ENCODE results near the gene PRLR. TPM values are rescaled to one million over a fixed set of nuclear protein-coding genes. Genes with fewer than 3 reads are reported as not detected.
"Not testable (repeated sequence)": the region's sequence is repeated elsewhere in the genome, so short reads cannot be mapped to it uniquely, and the experiment has no call there.

The PRLR gene
- total RNA-seq, 1 experiment from 2014 or later, result 2.5 TPM

DNA sequence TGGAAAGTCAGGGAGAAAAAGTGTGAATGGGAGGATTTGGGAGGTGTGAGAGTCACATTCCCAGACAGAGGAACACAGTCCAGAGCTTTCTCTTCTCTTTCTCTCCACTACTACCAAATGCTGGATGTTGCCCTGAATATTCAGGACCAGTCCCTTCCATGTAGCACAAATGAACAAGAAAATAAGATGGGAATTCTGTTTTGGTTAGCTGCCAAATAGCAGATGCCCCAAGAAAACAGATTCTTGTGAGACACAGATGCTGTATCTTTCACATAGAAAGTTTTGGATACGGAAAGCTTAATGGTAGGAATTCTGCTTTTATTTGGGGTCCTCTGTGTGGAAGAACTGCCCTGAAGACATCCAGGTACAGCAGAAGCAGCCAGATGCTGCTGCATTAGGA lies 37.8 kb downstream of the PRLR start:
- Histone ChIP-seq H2BK12ac (ENCODE audit: insufficient read length, low read depth, low read length) (no peak overlapping the region), H4K20me1 (ENCODE audit: control insufficient read depth, insufficient read depth, insufficient read length) (no peaks in the 10 kb centered on the region), H3K23me2 (ENCODE audit: insufficient read length, low read depth, low read length, poor library complexity, severe bottlenecking) (no peaks in the 10 kb centered on the region), H2AK5ac (ENCODE audit: insufficient read length, low read length) (no peak overlapping the region), H4K8ac (replicated peaks; ENCODE audit: insufficient read length, low read depth, low read length) (no peak overlapping the region), H2BK20ac (ENCODE audit: low read depth, low read length, poor library complexity, severe bottlenecking) (no peak overlapping the region), H3K9ac (ENCODE audit: extremely low read depth, insufficient read length, low read length) (no peak overlapping the region), H3K18ac (ENCODE audit: insufficient read length, low read depth, low read length) (no peak overlapping the region), H3K79me1 (ENCODE audit: insufficient read depth, low read depth, low read length, poor library complexity, severe bottlenecking) (no peaks in the 10 kb centered on the region), H2BK120ac (ENCODE audit: low read depth, low read length, poor library complexity, severe bottlenecking) (no peak overlapping the region), H3K79me2 (ENCODE audit: insufficient read depth, low read length) (no peaks in the 10 kb centered on the region), H3K56ac (ENCODE audit: insufficient read length, low read depth, low read length) (no peak overlapping the region), H4K91ac (ENCODE audit: insufficient read length, low read depth, low read length) (no peak overlapping the region), H3K4me2 (ENCODE audit: insufficient read depth, insufficient read length, low read length) (no peak overlapping the region), H3K27me3 (ENCODE audit: insufficient read depth, low read length) (no peaks in the 10 kb centered on the region), H3T11ph (ENCODE audit: low read length) (no peak overlapping the region), H3K4ac (ENCODE audit: low read depth, low read length) (no peak overlapping the region), H2AFZ (ENCODE audit: low read length) (no peak overlapping the region), H3K14ac (ENCODE audit: insufficient read depth, low read length) (no peak overlapping the region), H3K27ac (ENCODE audit: insufficient read length, low read depth, low read length) (no peak overlapping the region), H4K5ac (ENCODE audit: insufficient read length, low read depth, low read length) (no peak overlapping the region), H2BK5ac (ENCODE audit: insufficient read length, low read length) (no peak overlapping the region), H3K9me3 (ENCODE audit: control insufficient read depth, low read depth, low read length) (no peaks in the 10 kb centered on the region), H3K23ac (ENCODE audit: insufficient read length, low read depth, low read length) (no peak overlapping the region), H2BK15ac (ENCODE audit: low read depth, low read length) (no peak overlapping the region), H3K4me1 (ENCODE audit: insufficient read depth, low read length) (no peaks in the 10 kb centered on the region; the same call in 1 of the 2 replicates)
- no peak overlapping the region for H3K4me3 Mint-ChIP-seq
- H3K27ac Mint-ChIP-seq, result no peak overlapping the region
- TF ChIP-seq CTCF (conservative IDR thresholded peaks at IDR 0.05), result no peak
- DNase-seq, result no peak
- peaks cover 10 to 12% of the 10 kb centered on the region in 2 experiments for H3K4me1 Mint-ChIP-seq
- H3K36me3 Mint-ChIP-seq (ENCODE audit: insufficient read depth in 1 of 3, low read depth in 3 of 3), result no peaks in the 10 kb centered on the region; a peak in 1 of 7 replicates
- peaks cover 0 to 3% of the 10 kb centered on the region in 2 experiments; a peak in 1 of 5 replicates for H3K9me3 Mint-ChIP-seq
- peaks cover 2% of the 10 kb centered on the region for H3K27me3 Mint-ChIP-seq (ENCODE audit: low read depth)
- WGBS (ENCODE audit: extremely low coverage, insufficient read length, low lambda C conversion rate), result no CpG with 5 or more reads among the region's 1 CpG

GRCh38 chr5:35189801-35190200 lies 40.5 kb downstream of the PRLR start:
- H3K27me3 Mint-ChIP-seq (ENCODE audit: low read depth); H2BK12ac ChIP-seq (ENCODE audit: insufficient read length, low read depth, low read length): not testable (repeated sequence)

More at GRCh38 chr5:35189801-35190200, 40.5 kb downstream of the PRLR start:
- not testable (repeated sequence) for H4K8ac ChIP-seq (replicated peaks; ENCODE audit: insufficient read length, low read depth, low read length); H3K9me3 Mint-ChIP-seq; H3K9ac ChIP-seq (ENCODE audit: extremely low read depth, insufficient read length, low read length); H3K4ac ChIP-seq (ENCODE audit: low read depth, low read length); H2BK120ac ChIP-seq (ENCODE audit: low read depth, low read length, poor library complexity, severe bottlenecking); H3K27ac ChIP-seq (ENCODE audit: insufficient read length, low read depth, low read length); H4K20me1 ChIP-seq (ENCODE audit: control insufficient read depth, insufficient read depth, insufficient read length); H3K9me3 ChIP-seq (ENCODE audit: control insufficient read depth, low read depth, low read length); H3K23ac ChIP-seq (ENCODE audit: insufficient read length, low read depth, low read length); H4K91ac ChIP-seq (ENCODE audit: insufficient read length, low read depth, low read length); H2BK20ac ChIP-seq (ENCODE audit: low read depth, low read length, poor library complexity, severe bottlenecking); DNase-seq; H3K4me2 ChIP-seq (ENCODE audit: insufficient read depth, insufficient read length, low read length); H3K36me3 Mint-ChIP-seq (ENCODE audit: insufficient read depth in 1 of 3, low read depth in 3 of 3); H3K4me1 ChIP-seq (ENCODE audit: insufficient read depth, low read length); H3T11ph ChIP-seq (ENCODE audit: low read length); H2AK5ac ChIP-seq (ENCODE audit: insufficient read length, low read length); H3K27ac Mint-ChIP-seq; H3K79me2 ChIP-seq (ENCODE audit: insufficient read depth, low read length); H4K5ac ChIP-seq (ENCODE audit: insufficient read length, low read depth, low read length); H3K18ac ChIP-seq (ENCODE audit: insufficient read length, low read depth, low read length); H3K79me1 ChIP-seq (ENCODE audit: insufficient read depth, low read depth, low read length, poor library complexity, severe bottlenecking); H3K4me3 Mint-ChIP-seq; H3K56ac ChIP-seq (ENCODE audit: insufficient read length, low read depth, low read length); H2BK5ac ChIP-seq (ENCODE audit: insufficient read length, low read length); H2AFZ ChIP-seq (ENCODE audit: low read length); H2BK15ac ChIP-seq (ENCODE audit: low read depth, low read length); H3K23me2 ChIP-seq (ENCODE audit: insufficient read length, low read depth, low read length, poor library complexity, severe bottlenecking); H3K27me3 ChIP-seq (ENCODE audit: insufficient read depth, low read length); H3K14ac ChIP-seq (ENCODE audit: insufficient read depth, low read length)
- H3K4me1 Mint-ChIP-seq, result peaks cover 12 to 15% of the 10 kb centered on the region in 2 experiments
- no CpG with 5 or more reads among the region's 2 CpGs for WGBS (ENCODE audit: extremely low coverage, insufficient read length, low lambda C conversion rate)
